ENCODE data around the gene GCGR.

Gene GCGR

DNA sequence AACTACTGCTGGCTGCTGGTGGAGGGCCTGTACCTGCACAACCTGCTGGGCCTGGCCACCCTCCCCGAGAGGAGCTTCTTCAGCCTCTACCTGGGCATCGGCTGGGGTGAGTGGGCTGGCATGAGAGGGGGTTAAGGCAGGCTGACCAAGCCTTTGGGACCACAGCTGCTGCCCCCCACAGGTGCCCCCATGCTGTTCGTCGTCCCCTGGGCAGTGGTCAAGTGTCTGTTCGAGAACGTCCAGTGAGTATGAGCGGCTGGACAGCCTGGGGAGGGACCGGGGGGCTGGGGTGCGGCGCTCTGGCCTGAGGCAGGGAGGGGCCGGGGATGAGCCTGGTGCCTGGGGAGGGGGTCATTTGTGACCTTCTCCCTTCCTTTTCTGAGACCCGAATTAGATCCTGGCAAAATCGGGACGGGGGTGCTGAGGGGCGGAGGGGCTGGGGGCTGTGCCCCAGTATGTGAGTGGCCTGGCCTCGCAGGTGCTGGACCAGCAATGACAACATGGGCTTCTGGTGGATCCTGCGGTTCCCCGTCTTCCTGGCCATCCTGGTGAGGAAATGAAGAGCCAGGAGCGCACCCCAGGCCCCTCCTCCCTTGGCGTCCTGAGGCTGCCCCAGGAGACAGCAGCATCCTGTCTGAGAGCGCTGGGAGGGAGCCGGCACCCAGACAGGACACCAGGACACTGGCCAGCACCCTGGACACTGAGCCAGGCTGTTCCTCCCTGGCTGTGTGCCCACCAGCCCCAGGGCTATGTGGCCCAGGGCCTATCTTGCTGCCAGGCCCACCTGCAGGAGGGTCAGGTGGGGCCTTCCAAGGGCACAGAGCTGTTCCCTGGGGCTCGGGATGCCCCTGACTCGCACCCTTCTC lies 8.0 kb downstream of the GCGR start:
- DNase-seq, result no peak

DNA sequence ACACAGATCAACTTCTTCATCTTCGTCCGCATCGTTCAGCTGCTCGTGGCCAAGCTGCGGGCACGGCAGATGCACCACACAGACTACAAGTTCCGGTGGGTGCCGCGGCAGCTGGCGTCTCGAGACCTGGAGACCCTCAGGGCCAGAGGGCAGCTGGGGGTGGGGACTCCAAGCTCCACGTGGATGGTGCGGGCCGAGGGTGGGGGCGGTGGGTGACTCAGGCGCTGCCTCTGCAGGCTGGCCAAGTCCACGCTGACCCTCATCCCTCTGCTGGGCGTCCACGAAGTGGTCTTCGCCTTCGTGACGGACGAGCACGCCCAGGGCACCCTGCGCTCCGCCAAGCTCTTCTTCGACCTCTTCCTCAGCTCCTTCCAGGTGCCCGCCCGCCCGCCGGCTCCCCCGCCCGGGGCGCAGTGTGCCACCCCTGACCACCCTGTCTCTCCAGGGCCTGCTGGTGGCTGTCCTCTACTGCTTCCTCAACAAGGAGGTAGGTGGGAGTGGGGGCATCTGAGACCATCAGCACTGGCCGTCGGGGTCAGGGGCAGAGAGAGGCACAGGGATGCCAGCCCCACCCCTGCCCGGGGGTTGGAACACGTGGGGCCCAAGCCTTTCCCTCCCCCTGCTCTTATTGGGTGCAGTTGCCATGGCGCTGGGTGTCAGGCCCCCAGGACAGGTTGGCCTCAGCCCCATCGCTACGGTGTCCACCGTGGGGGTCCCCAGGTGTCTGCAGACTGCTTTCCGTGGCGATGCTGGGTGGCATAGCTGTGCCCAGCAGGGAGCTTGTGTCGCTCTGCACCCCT lies 8.8 kb downstream of the GCGR start:
- DNase-seq, result no peak

DNA sequence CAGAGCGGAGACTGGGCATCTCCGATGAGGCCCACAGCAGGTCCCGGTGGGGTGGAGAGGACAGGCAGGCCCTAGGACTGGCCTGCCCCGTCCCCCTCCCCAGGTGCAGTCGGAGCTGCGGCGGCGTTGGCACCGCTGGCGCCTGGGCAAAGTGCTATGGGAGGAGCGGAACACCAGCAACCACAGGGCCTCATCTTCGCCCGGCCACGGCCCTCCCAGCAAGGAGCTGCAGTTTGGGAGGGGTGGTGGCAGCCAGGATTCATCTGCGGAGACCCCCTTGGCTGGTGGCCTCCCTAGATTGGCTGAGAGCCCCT lies 9.4 kb downstream of the GCGR start:
- no peak for DNase-seq

DNA sequence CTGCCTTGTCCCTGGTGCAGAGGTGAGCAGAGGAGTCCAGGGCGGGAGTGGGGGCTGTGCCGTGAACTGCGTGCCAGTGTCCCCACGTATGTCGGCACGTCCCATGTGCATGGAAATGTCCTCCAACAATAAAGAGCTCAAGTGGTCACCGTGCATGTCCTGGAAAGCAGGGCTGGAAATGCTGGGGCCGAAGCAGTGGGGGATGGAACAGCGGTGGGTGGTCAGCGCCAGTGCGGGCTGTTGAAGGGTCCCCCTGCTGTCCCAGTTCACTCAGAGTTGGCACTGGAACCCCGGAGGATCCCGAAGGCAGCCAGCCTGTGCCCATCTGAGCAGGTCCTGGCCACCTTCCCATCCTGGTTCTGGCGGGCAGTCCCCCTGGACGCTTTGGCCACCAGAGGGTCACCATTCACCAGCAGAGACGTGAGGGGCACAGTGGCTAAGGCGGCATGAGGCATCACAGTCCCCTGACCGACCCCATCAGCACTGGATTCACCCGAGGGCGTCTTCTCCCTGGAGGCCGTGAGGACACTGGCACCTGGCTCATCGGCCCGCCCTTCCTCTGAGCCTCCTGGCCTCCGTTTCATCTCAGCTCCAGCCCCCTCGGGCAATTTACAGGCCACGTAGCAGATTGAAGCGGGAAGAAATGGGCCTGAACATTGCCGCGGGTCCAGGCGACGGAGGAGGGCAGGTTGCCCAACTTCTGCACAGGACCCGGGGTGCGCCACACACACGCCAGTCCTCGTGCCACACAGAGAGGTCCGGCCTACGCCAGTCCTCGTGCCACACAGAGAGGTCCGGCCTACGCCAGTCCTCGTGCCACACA lies 10.1 kb downstream of the GCGR start:
- DNase-seq, result no peak

DNA sequence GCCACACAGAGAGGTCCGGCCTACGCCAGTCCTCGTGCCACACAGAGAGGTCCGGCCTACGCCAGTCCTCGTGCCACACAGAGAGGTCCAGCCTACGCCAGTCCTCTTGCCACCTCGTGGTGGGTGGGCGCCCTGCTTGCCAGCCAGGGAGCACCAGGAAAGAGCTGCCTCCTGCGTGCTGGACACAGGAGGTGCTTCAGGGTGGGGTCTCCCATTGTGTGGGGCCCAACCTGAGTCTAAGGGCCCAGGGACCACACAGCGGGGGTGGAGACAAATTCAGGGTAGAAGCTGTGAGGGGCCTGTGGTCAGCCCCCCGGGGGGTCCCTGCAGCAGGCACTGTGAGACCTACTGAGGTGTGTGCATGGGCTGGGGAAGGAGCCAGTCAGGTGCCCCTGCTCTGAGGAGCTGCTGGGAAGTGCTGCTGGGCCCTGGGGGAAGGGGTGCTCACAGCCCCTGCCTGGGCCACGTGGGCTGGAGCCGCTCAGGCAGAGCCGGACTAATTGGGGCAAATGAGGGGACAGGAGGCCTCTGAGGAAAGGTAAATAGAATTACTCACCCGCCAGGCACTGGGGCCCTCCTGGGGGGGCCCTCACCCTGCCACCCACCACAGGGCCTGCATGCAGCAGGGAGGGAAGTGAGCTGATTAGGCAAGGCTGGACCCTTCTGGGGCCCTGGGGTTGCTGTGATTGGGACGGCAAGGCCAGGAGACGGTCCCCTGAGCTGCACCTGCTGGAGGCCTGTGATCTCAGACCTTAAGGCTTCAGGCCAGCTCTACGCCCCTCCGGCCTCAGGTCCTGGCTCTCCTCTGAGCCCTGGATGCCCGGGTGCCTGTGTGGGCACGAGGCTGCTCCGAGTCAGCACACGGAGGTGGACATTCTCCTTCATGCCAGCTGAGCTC lies 11.0 kb downstream of the GCGR start:
- DNase-seq, result no peak

DNA sequence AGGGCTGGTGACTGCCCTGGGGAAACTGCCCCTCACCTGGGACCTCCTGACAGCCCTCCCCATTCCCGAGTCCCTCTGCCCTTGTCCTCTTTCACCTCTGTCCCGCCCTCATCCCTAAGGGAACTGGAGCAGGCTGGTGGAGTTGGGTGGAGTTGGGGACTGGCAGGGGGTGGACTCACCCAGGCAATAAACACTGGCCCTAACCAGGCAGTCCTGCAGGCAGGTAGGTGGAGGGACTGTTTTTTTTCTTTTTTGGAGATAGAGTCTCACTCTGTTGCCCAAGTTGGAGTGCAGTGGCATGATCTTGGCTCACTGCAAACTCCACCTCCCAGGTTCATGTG lies 11.7 kb downstream of the GCGR start:
- DNase-seq, result no peak

DNA sequence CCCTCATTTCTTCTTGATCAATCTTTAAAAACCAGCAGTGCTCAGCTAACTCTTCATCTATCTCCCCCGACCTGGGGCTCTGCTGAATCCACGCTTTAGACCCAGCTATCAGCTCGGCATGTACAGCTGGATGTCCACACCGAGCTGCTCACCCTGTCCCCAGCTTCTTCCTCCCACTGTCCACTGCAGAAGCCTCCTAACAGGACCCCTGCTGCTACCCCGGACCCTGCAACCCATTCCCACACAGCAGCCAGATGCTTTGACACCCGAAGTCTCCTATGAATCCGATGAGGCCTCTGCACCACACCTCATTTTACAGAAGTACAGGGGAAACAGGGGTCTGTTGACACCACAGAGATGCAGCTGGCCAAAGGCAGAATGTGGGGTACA lies 13.8 kb downstream of the GCGR start:
- DNase-seq, result no peak

DNA sequence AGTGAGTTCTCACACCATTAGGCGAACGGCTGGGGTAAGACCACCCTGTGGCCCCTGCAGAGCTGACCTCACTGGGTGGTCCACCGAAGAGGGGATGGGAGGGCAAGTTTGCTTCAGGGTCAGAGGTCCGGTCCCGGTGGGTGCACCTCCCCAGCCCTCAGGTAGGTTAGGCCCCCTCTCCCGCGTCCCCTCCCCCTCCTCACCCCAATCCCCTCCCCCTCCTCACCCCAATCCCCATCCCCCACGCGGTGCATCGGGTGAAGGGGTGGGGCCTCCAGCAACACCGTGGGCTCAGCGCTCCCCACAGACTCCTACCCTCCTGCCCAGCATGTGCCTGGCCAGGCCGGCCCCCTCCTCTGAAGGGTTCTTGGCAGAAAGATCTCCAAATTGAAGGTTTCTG lies 15.8 kb downstream of the GCGR start:
- DNase-seq, result no peak

DNA sequence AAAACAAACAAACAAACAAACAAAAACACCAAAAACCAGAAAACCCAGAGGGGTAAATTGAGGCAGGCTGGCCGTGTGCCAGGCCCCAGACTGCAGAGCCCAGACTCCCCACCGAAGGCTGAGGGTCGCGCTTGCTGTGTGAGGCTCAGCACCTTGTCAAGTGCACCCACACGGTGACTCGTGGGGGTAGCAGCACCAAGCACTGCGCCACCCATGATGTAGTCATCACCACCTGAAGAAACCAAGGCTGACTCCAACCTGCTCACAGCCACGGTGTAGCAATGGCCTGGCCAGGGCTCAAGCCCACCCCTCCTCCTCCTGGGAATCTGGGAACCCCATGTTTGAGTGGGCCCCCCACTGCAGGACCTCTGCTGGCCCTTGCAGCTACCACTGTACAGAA lies 17.2 kb downstream of the GCGR start:
- DNase-seq, result no peak

DNA sequence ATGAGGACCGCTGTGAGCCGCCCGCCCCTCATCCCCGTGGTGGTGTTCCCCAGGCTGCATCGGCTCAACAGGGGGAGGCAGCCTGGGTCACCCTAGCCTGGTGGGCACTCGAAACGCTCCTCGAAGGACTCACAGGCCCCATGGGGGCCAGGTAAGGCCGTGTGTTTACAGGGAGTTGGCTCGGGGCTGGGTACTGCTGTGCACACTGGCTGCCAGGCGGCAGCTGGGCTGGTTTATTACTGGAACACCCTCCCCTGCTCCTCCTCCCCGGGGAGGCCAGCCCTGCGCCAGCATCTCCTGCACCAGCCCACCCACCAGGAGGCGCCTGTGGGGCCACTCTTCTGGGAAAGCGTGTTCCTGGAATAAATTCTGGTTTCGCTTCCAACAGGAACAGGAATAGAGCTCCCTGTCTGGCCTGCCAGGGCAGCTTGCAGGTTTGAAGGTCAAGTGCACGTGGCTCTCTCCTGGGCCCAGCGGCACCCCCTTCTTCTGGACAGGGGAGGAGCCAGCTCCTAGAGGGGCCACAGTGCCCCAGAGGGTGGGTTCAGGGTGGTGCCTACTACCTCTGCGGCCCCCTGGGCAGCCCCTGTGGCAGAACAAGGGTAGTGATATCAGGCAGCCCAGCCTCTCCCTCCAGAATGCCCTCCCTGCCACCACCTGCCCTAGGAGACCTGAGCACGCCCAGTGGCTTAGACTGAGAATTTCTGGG lies 17.8 kb downstream of the GCGR start:
- DNase-seq, result peak; percentile 50

DNA sequence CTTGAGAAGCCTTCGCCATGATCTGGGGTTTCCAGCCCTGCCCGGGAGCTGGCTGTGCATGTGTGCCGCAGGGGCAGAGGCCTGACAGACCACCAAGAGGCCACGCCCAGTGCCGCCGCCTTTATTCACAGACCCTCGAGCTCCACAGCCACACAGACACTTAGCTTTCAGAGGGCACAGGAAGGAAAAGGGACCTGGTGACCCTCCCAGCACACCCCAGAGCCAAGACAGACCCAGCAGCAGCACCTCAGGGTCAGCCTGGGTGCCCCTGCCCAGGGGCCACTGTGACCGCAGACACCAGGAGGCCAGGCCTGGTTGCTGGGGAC lies 18.3 kb downstream of the GCGR start:
- no peak for DNase-seq

DNA sequence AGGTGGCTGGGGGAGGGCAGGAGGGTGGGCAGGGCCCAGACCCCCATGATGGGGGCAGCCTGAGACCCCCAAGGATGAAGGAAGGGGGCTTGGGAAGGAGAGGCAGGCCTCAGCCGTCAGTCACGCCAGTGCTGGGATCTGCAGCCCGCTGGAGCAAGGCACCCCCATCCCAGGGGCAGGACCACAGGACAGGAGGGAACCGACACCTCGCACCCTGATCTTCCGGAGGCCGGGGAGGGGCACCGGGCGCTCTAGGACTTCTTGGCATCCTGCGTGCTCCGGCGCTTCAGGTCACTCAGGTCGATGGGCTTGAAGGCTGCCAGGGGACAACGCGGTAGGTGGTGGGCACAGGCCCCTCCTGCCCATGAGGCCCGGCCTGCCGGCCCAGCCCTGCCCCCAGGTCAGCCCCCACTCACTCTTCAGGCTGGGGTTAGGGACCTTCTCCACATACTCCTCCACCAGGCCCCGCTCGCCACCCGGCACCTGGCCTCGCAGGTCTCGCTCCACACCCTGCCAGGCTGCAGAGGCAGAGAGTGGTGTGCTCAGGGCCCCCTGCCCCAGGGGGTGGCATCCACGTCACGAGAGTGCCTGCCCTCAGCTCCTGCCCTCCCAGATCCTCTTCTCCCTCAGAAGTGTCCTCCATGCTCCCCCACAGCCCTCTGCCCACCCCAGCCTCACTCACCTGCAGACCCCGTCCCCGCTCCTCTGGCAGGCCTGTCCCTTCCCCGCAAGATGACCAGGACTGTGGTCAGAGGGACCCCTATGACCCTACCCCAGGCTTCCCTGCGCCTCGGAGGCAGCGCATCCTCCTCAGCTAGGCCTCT lies 19.3 kb downstream of the GCGR start:
- DNase-seq, result no peak

DNA sequence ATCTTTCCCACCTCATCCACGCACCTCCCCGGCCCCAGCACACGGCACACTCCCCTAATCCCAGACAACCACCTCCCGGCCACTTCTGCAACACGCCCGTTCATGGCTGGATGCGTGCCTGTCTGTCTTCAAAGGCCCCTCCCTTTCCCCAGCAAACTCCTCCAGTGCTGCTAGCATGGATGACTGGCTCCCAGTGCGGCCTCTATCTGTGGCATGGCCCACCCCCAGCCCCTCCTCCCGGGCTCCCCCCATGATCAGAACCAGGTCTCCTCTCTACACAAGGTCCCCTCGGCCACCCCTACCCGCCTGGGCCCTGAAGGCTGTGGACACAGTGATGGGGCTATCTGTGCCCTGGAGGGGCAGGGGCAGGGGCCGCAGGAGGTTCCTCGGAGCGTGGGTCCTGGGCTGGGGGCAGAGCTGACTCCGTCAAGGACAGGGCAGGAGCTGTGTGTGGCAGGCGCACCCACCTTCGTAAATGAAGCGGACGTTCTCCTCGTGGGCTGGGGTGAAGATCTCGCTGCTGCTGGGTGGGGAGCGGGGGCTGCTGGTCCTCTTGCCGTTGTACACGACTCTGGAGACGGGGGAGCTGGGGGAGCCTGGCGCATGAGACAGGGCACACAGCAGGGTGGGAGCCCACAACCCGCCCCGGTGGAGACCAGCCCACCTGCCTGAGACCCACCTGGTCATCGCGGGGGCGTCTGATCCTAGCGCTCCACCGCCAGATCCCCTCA lies 20.0 kb downstream of the GCGR start:
- no peak for DNase-seq

DNA sequence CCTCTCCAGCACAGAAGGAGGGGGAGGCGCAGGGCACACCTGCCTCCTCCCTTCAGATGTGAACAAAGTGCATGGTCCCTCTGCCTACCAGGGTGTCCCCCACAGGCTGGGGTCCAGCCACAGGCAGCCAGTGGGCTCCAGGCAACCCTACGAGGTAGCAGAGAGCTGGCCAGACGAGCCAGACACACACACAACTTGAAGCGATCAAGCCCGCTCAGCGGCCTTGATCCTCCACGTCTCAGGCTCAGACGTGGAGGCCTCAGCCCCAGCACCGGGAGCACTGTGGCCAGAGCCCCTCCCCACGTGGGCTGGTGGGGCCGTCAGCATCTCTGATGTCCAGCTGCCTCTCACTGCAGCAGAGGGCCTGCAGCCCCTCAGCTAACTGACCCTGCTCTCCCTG lies 20.6 kb downstream of the GCGR start:
- no peak for DNase-seq

DNA sequence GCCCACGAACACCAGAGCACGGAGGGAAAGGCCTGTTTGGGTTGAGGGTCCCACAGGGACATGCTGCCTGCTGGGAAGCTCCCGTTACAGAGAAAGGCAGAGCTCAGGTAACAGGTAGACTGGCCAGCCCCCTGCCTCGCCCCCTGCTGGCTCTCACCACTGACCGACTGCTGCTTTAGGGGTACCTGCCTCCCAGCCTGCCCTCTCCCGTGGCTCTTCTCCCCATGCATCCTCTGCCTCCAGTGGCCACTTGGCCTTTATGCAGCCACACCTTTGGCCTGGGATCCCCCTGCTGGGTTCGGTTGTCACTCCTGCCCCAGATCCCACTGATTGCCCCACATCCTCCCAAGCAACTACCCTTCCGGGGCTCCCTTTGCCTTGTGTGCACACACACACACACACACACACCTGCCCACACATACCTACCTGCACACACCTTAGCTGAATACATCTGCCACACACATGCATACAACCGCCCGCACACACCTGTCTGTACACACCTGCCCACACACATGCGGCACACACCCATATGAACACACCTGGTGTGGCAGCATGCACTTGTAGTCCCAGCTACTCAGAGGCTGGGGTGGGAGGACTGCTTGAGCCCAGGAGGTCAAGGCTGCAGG lies 22.0 kb downstream of the GCGR start:
- no peak for DNase-seq

DNA sequence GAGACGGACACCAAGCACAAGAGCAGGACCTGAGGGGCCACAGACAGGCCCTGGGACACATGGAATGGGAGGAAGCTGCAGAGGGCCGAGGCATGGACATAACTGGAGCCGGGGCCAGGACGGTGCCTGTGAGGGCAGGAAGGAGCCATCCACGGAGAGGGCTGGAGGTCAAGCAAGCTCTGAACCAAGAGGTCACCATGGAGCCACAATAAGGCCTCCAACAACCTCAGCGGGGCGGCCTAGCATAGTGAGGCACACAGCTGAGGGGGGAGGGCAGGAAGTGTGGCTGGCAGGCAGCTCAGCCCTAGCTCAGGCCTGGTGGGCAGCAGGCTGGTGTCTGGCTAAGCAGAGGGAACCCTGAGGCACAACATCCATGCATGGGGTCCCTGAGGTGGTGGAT lies 24.7 kb downstream of the GCGR start:
- no peak for DNase-seq

DNA sequence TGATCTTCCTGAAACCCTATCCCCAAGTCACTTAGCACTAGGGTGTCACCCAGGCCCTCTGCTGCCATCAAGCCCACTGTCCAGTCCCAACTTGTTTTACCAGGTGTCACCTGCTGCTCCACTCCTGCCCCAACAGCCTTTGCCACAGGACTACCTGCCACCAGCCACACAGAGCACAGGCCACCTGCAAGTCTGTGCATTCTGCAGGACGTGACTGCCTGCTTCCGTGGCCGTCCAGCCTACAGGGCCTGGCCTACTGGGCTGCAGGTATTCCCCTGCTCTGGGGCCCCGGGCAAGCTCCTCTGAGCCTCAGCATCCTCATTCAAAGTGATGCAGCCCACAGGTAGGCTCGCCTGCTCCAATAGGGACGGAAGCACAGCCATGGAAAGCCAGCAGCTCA lies 25.9 kb downstream of the GCGR start:
- DNase-seq, result no peak

DNA sequence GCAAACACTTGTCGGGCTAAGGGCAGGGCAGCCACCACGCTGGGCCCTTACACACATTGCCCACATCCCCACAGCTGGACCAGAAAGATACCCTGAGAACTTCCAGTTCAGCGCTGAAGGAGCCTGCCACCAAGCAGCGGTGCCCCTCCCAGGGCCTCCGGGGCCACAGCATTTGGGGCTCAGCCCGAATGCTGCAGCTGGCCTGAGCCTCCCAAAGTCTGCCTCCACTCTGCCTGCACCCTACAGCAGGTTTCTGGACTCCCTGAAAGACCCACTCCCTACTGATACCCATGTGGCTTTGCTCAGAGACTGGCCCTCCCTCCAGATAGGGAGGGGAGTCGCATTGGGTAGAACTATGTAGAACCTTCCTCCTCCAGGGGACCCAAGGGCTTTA lies 27.6 kb downstream of the GCGR start:
- DNase-seq, result no peak

DNA sequence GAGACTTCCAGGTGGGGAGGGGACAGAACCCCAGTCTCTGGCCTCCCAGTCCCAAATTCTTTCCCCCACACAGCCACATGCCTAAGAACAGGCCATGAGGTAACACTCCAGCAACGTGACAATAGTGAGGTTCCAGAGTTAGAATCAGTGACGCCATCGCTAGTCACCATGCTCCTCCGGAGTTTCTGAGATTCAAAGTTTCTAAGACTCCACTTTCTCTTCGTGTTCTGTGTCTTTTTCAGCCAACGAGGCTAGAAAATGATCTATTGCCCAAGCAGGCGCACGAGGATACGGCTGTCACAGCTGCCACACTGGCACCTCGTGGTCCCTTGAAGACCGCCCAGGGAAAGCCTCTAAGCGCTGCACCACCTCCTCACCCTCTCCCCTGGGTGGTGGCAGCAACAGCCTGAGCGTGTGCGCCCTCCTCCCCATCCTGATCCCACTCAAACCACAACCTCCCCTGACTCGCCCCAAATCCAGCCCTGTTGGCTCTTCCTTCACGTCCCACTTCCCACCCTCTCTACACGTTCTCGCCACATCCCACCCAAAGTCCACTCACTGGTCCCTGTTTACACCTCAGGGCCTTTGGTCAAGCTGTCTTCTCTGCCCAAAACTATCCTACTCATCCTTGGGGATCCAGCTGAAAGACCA lies 28.1 kb downstream of the GCGR start:
- peak; percentile 23 for DNase-seq
